GM10266 (cell line): ENCODE results near the gene TWF2.
A peak's percentile ranks its signal among the peaks of the same experiment; 100 is the strongest.

Experiments used
- DNase-seq: peaks from one replicate; pipeline ENCODE4 v3.0.0; 2012; ENCODE audit errors: extremely low spot score
- CTCF ChIP-seq: IDR thresholded peaks from 2 replicates; pipeline ENCODE4 v1.5.1; 2012; ENCODE audit warnings: mild to moderate bottlenecking, low read depth; ENCODE audit not compliant: control insufficient read depth, insufficient read depth; ENCODE audit errors: missing control alignments

The TWF2 gene

DNA sequence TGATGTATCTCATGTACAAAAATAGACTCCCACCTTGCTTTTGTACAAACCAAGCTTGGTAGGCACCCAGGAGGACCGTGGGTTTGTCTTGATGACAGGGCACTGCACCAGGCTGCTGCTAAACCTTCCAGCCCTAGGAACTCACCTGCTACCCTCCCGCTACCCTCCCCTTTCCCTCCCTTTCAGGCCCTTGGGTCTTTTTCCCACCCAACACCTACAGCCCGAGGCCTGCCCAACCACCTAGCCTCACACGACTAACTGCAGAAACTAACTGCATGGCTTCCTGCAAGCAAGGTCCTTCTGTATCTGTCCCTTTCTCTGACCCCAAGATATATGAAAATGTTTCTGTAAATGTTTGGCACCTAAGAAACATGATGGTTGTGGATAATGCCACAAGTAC is 17.7 kb upstream of the TWF2 start:
- TF ChIP-seq CTCF = no peak
- no peak for DNase-seq

DNA sequence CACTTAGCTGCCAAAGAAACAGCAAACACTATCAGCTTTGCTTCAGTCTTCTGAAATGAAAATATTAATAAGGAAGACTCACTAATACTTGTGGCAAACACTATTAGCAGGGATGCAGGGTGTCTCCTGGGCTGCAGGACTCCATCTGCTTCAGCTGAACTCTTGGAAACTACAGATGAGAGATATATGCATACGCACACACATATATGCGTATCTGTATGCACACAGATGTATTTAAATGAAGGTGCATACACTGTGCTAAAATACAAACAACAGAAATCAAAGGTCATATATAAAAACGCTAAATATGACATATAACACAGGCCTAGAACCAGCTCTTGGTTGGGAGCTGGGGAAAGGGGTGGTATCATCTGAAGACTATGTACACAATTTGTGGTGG is 17.2 kb upstream of the TWF2 start:
- DNase-seq = no peak
- no peak for TF ChIP-seq CTCF

GRCh38 chr3:52254608-52255007 is 15.7 kb upstream of the TWF2 start:
- no peak for DNase-seq
- TF ChIP-seq CTCF = no peak

DNA sequence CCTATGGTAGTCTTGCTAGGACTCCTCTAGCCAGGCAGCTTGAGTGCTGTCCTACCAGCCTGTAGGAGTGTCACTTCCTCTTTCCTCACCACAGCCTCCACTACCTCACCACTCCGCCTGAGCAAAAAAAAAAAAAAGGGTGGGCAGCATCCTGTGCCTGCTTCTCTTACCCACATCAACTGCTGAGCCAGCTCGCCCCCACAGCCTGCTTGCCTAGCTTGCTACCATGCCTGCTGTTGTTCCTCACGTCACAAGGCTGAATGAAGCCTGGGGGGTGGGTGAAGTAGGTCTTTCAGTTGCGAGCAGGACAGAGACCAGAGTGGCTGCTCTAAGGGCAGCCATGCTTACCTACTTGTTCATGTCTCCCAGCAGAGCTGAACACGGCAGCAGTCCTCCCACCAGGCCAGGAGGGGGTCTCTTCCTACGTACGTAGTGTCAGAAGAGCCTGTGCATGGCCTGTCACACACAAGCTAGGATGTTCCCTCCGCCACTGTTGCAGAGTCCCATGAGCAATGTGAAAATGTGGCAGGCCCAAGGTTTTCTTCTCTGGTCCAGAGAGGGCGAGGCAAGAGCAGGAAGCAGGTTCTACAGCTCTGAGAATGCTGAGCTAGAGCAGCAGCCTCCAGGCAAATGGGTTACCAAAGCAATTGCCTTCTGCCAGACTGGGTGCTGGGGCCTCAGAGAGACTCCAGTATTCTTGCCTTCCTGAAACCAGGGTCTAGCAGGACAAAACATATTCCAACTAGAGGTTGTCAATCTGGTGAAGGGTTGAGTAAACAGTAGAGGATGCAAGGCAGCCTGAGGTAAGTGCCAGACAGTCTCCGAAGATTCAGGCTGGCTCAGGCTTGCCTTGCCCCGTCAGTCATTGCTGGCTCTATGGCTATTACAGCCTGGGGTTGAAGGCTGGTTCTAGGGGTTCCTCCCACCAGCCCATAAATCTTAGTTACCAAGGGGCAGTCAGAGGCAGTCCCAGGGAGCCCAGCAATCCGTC is 14.7 kb upstream of the TWF2 start:
- TF ChIP-seq CTCF = no peak
- DNase-seq = peak; percentile 87

DNA sequence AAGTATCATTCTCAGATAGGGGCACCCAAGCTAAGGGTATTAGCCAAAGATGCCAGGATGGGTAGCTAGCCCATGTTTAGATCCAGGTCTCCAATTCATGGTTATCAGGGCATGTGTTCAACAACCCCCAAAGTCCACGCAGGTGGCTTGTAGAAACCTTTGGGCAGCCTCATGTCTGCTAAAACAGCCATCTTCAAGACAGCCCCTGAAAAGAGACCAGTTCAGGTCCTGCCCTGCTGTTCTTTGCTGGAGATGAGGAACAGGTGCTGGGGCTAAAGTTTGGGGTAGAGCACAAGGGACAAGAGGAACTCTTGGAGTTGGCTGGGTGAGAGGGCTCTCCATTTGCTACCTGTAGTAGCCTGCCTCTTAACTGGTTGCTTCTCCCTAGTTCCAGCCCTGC is 11.2 kb upstream of the TWF2 start:
- no peak for TF ChIP-seq CTCF
- no peak for DNase-seq

DNA sequence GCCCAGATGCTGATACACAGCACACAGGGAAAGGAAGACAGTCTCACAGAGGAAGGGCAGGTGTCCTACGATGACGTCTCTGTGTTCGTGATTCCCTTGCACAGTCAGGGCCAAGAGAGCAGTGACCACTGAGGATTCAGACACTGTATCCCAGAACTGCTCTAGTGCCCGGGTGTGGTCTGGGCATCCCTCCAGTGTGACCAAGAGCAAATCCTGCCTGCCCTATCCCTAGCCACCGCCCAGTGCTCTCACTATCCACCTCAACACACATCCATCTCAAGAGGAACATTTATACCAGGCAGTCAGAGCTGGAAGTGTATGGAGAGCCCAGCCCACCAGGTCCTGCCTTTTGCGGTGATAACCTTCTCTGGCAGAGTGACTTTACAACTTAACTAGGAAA is 10.7 kb upstream of the TWF2 start:
- DNase-seq = no peak
- TF ChIP-seq CTCF = no peak

DNA sequence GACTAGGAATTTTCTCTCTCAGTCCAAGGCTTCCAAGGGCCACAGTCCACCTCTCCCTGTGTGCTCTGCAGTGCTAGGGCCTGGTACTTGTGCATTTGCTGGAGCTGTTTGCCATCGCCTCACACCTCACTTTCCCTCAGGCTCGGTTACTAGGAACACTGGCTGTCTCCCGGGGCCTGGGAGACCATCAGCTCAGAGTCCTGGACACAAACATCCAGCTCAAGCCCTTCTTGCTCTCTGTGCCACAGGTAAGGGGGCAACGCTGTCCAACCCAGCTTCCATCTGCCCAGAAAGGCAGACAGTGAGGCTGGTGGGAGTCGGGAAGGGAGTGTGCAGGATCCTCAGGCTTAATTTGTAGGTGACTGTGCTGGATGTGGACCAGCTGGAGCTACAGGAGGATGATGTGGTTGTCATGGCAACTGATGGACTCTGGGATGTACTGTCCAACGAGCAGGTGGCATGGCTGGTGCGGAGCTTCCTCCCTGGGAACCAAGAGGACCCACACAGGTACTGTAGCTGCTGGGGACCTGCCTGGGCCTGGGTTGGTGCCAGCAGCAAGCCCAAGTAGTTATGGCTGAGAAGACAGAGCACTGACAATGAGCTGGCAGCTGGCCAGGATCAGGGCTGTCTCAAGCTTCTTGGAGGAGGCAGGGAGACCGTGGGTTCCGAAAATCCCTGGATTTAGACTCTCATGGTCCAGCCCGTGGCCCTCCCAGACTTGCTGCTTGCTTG is 10.0 kb upstream of the TWF2 start:
- DNase-seq = no peak
- no peak for TF ChIP-seq CTCF
